SU-DHL-6 (cell line): ENCODE data around the gene IL17RC.
"Not testable (repeated sequence)": the region's sequence is repeated elsewhere in the genome, so short reads cannot be mapped to it uniquely, and the experiment has no call there.

ENCODE experiments used
- H2AFZ ChIP-seq: fragments of 200-600 bp; sonication (generic); 2 replicates; pipeline ENCODE4 v1.6.1; 2014; ENCODE audit warnings: low read depth, mild to moderate bottlenecking, moderate library complexity, mixed read lengths, antibody characterized with exemption, low read length; ENCODE audit not compliant: severe bottlenecking
- H3F3A ChIP-seq: fragments of 200-600 bp; shearing (Covaris generic); 2 replicates; pipeline ENCODE4 v1.6.0; 2016; ENCODE audit warnings: antibody characterized with exemption, mild to moderate bottlenecking; ENCODE audit not compliant: insufficient read depth
- H3K27ac ChIP-seq: fragments of 200-600 bp; sonication (generic); 2 replicates; pipeline ENCODE4 v1.5.1; 2016; ENCODE audit warnings: low read depth, mild to moderate bottlenecking, low read length, moderate library complexity, mixed read lengths
- H3K27me3 ChIP-seq: fragments of 200-600 bp; sonication (generic), shearing (Covaris generic); 2 replicates; pipeline ENCODE4 v1.6.0; 2014; ENCODE audit warnings: mild to moderate bottlenecking, low read length
- H3K36me3 ChIP-seq: fragments of 200-600 bp; sonication (generic); 2 replicates; pipeline ENCODE4 v1.6.1; 2014; ENCODE audit warnings: mild to moderate bottlenecking, low read length, mixed read lengths
- H3K4me2 ChIP-seq: fragments of 300-600, 200-600 bp; shearing (Covaris generic), sonication (generic); 2 replicates; pipeline ENCODE4 v1.6.0; 2014; ENCODE audit warnings: low read length, low read depth, mild to moderate bottlenecking; ENCODE audit not compliant: poor library complexity, severe bottlenecking
- H3K4me3 ChIP-seq: fragments of 200-600 bp; sonication (generic); 2 replicates; pipeline ENCODE4 v1.5.1; 2014; ENCODE audit warnings: antibody characterized with exemption, low read length, mild to moderate bottlenecking, mixed read lengths; ENCODE audit not compliant: insufficient read depth, poor library complexity, severe bottlenecking
- H3K79me2 ChIP-seq: fragments of 200-600 bp; sonication (generic); 2 replicates; pipeline ENCODE4 v1.6.1; 2014; ENCODE audit warnings: mild to moderate bottlenecking, low read length, moderate library complexity; ENCODE audit not compliant: insufficient read depth
- H3K9ac ChIP-seq: fragments of 200-600 bp; sonication (generic); 2 replicates; pipeline ENCODE4 v1.7.0; 2014; ENCODE audit warnings: mild to moderate bottlenecking, low read length
- H3K9me2 ChIP-seq: fragments of 200-600 bp; sonication (generic); replicated peaks from 2 replicates; pipeline ENCODE4 v1.6.1; 2014; ENCODE audit warnings: low read length; ENCODE audit not compliant: insufficient read depth
- H3K9me3 ChIP-seq: fragments of 200-600 bp; sonication (generic); 2 replicates; pipeline ENCODE4 v1.6.1; 2014; ENCODE audit warnings: low read length, mixed read lengths; ENCODE audit not compliant: insufficient read depth
- H4K20me1 ChIP-seq: fragments of 200-600 bp; sonication (generic); 2 replicates; pipeline ENCODE4 v1.6.1; 2014; ENCODE audit warnings: low read depth, mild to moderate bottlenecking, antibody characterized with exemption, low read length, moderate library complexity, mixed read lengths
- CTCF ChIP-seq: fragments of 200-600 bp; sonication (generic); IDR thresholded peaks from one replicate; pipeline ENCODE4 v1.5.1; 2017; ENCODE audit warnings: antibody characterized with exemption, mild to moderate bottlenecking, low read length, moderate library complexity; ENCODE audit not compliant: insufficient read depth, poor library complexity, severe bottlenecking
- EZH2phosphoT487 ChIP-seq: fragments of 200-600 bp; sonication (generic), shearing (Covaris generic); conservative IDR thresholded peaks from 2 replicates; pipeline ENCODE4 v1.6.1; 2018; ENCODE audit warnings: mild to moderate bottlenecking, antibody characterized with exemption, low read length, moderate library complexity, mixed read lengths

The IL17RC gene

GRCh38 chr3:9870978-9871377 lies 45.9 kb upstream of the IL17RC start:
- Histone ChIP-seq H3F3A (no peaks in the 10 kb centered on the region), H3K4me2 (no peak overlapping the region), H3K27ac (no peak overlapping the region), H3K4me3 (no peak overlapping the region), H3K9ac (no peak overlapping the region), H4K20me1 (no peaks in the 10 kb centered on the region), H3K9me3 (no peaks in the 10 kb centered on the region), H3K36me3 (no peaks in the 10 kb centered on the region), H3K79me2 (no peaks in the 10 kb centered on the region), H3K9me2 (no peaks in the 10 kb centered on the region), H3K27me3 (no peaks in the 10 kb centered on the region), H2AFZ (no peak overlapping the region)
- no peak for TF ChIP-seq CTCF
- TF ChIP-seq EZH2phosphoT487: no peak

DNA sequence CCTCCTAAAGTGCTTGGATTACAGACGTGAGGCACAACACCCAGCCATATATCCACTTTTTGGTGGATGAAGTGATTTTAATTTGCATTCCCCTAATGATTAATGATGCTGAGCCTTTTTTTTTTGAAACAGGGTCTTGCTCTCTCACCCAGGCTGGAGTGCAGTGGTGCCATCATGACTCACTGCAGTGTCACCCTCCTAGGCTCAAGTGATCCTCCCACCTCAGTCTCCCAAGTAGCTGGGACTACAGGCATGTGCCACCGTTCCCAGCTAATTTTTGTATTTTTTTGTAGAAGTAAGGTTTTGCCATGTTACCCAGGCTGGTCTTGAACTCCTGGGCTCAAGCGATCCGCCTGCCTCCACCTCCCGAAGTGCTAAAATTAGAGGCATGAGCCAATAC lies 44.8 kb upstream of the IL17RC start:
- H3K9me3 ChIP-seq, H3F3A ChIP-seq, H3K27ac ChIP-seq, H3K9ac ChIP-seq, H4K20me1 ChIP-seq, H3K4me2 ChIP-seq, H2AFZ ChIP-seq, H3K27me3 ChIP-seq, H3K36me3 ChIP-seq, H3K9me2 ChIP-seq, H3K4me3 ChIP-seq, H3K79me2 ChIP-seq: not testable (repeated sequence)

DNA sequence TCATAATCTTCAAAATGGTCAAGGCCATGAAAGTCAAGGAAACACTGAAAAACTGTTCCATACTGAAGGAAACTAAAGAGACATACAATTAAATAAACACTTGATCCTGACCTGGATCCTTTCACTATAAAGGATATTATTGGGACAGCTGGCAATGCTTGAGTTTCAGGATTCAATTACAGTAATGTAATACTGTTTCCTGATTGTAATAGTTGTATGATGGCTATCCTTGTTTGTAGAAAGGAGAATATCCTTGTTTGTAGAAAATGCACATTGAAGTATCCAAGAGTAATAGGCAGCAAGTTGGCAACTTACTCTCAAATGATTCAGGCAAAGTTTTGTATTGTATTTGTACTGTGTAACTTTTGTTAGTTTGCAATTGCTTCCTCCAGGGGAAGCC lies 41.5 kb upstream of the IL17RC start:
- Histone ChIP-seq H3K4me3 (no peak overlapping the region), H3K4me2 (no peak overlapping the region), H4K20me1 (no peaks in the 10 kb centered on the region), H3K36me3 (no peaks in the 10 kb centered on the region), H3K9me2 (no peaks in the 10 kb centered on the region), H2AFZ (no peak overlapping the region), H3K27me3 (no peaks in the 10 kb centered on the region), H3K79me2 (no peaks in the 10 kb centered on the region), H3F3A (no peaks in the 10 kb centered on the region), H3K9me3 (no peaks in the 10 kb centered on the region), H3K27ac (no peak overlapping the region), H3K9ac (no peak overlapping the region)
- no peak for TF ChIP-seq EZH2phosphoT487
- TF ChIP-seq CTCF: no peak

DNA sequence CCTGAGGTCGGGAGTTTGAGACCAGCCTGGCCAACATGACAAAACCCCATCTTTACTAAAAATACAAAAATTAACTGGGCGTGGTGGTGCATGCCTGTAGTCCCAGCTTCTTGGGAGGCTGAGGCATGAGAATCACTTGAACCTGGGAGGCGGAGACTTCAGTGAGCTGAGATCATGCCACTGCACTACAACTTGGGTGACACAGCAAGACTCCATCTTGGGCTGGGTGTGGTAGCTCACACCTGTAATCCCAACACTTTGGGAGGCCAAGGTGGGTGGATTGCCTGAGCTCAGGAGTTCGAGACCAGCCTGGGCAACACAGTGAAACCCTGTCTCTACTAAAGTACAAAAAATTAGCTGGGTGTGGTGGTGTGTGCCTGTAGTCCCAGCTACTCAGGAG lies 40.6 kb upstream of the IL17RC start:
- H3K27ac ChIP-seq, H4K20me1 ChIP-seq, H3K9ac ChIP-seq, H2AFZ ChIP-seq, H3K4me2 ChIP-seq, H3K79me2 ChIP-seq, H3F3A ChIP-seq, H3K9me3 ChIP-seq, H3K4me3 ChIP-seq, H3K27me3 ChIP-seq, H3K36me3 ChIP-seq, H3K9me2 ChIP-seq: not testable (repeated sequence)
